Measurements from ENCODE around the gene CHMP6.

Gene CHMP6

DNA sequence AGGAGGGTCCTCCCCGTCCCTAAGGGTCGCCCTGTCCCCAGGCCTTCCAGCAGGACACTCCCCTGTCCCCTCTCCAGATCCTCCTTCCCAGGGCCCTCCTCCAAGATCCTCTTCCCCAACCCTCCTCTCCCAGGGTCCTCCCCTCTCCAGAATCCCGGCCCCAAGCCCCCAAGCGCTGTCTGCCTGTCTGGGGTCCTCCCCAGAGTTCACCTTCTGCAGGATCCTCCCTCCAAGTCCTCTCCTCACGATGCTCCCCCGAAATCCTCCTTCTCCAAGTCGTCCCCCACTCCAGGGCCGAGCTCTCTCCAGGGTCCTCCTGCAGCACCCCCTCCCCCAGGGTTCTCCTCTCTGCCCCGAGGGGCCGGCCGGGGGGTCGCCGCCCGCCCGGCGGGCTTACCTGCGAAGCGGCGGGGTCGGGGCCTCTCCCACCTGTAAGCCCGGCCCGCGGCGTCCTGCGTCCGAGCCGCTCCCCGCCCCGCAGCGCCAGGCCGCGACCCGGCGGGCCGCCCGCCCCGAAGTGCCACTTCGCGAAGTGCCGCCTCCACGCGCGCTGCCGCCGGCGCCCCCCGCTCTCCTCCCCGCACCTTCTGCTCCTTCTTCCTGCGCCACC, 42.6 kb downstream of the CHMP6 start:
- no peak for DNase-seq (ENCODE audit: low read depth)
- no peak for TF ChIP-seq CTCF (IDR thresholded peaks at IDR 0.05; ENCODE audit: low read depth, low read length, missing control alignments)
- peak overlapping the region; percentile 11; the same call in 1 of the 2 replicates for H3K4me3 ChIP-seq (ENCODE audit: low read depth, low read length)

DNA sequence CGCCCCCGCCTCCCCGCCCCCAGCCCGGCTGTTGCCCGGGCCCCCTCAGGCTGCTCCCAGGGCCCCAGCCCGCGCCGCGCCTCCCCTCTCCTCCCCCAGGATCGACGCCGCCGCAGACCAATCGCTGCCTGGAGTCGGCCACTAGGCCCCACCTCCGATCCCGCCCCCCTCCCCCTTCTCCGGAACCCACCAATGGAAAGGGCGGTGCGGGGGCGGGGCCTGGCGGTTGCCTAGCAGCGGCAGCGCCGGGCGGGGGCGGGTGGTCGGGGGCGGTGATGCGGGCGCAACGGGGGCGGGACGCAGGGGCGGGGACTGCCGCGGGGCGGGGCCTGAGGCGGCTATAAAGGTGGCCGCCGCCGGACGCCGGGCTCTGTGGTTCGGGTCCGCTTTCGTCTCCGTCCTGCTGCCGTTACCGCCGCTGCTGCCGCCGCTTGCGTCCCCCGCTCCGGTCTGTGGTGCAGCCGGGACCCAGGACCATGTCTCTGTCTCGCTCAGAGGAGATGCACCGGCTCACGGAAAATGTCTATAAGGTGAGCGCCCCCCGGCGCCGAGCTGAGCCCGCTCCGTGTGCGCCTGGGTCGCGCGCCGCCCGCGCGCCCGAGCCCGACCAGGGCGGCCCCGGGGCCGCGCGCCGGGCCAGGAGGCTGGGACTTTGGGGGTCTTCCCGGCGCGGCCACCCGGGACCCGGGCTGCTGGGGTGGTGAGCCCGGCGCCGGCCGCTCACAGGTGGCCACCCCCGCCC, 43.3 kb downstream of the CHMP6 start, which contains the start of gene BAIAP2:
TSS of gene BAIAP2 (plus strand) at position 373 of the 742 bp plus-strand sequence. CDS start at position 477, 104 bp downstream.
- peak; percentile 4 for TF ChIP-seq CTCF (IDR thresholded peaks at IDR 0.05; ENCODE audit: low read depth, low read length, missing control alignments)
- DNase-seq (ENCODE audit: low read depth) = peak; percentile 64
- peak within 1 kb of the TSS; percentile 48; the same call in 1 of the 2 replicates for H3K4me3 ChIP-seq (ENCODE audit: low read depth, low read length)

DNA sequence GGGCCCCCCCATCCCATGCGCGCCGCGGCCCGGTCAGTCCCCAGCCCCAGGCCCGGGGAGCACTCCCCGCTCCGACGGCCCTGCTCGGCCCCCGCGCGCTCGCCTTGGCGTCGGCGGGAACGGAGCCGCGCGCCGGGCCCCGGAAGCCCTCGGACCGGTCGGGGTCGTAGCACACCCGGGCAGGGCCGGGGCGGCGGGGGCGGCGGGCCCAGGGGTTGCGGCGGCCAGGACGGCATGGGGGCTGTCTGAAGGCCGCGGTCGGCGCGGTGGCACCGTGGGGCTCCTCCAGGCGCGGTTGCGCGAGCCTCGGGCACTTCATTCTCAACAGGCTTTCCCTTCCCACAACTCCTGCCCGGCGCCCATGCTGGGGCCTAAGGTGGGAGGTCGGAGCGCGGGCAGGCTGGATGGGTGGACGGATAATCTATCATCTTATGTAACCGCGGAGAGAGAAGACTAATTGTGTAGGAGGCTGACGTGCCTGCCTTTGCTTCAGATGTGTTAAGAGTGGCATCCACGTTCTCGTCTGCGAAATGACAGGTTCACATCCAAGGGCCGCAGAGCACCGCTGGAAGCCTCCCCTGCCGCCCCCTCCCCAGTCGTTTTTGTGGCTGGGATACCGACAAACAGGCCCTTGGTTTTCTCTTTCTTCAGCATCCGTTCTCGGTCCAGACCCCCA, 44.0 kb downstream of the CHMP6 start:
- no peak overlapping the region for H3K4me3 ChIP-seq (ENCODE audit: low read depth, low read length)
- no peak for TF ChIP-seq CTCF (IDR thresholded peaks at IDR 0.05; ENCODE audit: low read depth, low read length, missing control alignments)
- no peak for DNase-seq (ENCODE audit: low read depth)

GRCh38 chr17:81036197-81036941, 44.7 kb downstream of the CHMP6 start:
- H3K4me3 ChIP-seq (ENCODE audit: low read depth, low read length) = no peak overlapping the region
- no peak for TF ChIP-seq CTCF (IDR thresholded peaks at IDR 0.05; ENCODE audit: low read depth, low read length, missing control alignments)
- no peak for DNase-seq (ENCODE audit: low read depth)

DNA sequence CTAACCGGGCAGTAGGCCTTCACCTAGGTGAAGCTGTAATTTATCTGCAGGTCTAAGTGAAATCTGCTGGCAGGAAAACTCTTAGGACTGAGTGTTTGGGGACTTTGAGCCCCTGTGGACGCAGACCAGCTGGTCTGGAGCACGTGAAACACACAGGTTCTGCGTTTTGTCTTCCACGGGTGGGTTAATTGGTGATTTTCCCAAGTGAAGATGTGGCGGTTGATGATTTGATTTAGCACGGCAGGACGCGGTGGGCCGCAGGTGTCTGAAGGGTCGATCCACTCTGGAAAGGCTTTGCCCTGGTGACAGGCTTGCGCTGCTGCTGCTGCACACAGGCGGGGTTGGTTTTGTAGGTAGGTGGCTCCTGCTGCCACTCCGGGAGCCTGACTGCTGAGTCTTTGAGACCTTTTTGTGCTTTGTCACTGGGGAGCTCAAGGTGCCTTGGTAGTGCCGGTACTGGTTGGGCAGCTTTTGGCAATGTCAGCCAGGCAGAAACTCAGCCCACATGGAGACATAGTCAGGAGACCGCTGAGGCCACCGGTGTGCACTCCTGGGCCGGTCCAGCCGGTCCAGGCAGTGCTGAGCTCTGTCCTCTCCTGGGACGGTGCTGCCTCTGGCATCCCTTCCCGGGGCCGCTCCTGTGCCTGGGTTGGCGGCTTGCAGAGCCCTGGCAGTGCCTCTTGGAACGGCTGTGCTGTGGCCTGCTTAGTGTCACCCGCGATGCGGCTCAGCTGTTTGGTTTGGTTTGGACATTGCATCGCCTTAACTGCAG, 45.6 kb downstream of the CHMP6 start:
- TF ChIP-seq CTCF (IDR thresholded peaks at IDR 0.05; ENCODE audit: low read depth, low read length, missing control alignments) = no peak
- H3K4me3 ChIP-seq (ENCODE audit: low read depth, low read length) = no peak overlapping the region
- no peak for DNase-seq (ENCODE audit: low read depth)

Data from GM12864 (cell line).